Occipital lobe (tissue), 2 donors: ENCODE results near the gene EPB41L3. TPM values are rescaled to one million over a fixed set of nuclear protein-coding genes. Genes with fewer than 3 reads are reported as not detected.
"Not testable (repeated sequence)": the region's sequence is repeated elsewhere in the genome, so short reads cannot be mapped to it uniquely, and the experiment has no call there.

Experiments
- DNase-seq: peaks from one replicate; lab custom pipeline; 2025; lab: John Stamatoyannopoulos, UW
- total RNA-seq: library from RNA; depleted of rRNA; stranded (reverse); fragments of >200 nt; gene quantifications from one replicate; pipeline ENCODE4 v1.2.3, GENCODE V29; 2014

Gene EPB41L3
- total RNA-seq, 1 donor from 2014 or later: 72.7 TPM

DNA sequence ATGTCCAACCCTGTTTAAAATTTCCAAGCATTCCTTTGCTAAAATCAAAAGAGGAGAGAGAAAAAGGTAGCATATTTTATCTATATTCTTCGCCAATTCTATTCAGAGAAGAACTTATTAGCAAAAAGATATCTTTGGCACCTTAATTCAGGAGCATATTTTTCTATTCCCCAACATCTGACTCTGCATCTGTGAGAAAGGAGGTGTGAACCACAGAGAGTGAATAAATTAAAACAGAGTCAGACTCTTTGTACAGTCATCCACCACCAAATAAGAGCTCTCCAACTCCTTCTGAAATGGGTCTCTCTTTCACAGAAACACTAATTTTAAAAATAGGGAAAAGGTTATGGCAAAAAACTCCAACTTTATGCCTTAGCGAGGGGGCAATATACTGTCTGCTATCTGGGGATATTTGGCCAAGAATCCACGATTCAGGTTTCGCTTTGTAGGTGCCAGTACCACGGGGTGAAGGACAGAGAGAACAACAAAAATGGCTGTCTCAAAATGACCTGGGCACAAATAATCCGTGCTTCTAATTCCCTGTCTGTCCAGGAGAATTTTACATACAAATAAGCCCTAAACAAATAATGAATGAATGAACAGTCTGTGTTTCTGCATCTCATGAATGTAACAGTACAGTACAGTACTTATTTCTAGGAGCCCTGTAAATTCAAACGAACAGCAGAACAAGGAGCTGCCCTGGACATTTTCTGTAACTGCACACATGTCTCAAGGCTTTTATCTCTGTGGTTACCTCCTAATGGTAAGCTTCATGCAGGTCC, 43.4 kb downstream of the EPB41L3 start:
- no peak for DNase-seq

DNA sequence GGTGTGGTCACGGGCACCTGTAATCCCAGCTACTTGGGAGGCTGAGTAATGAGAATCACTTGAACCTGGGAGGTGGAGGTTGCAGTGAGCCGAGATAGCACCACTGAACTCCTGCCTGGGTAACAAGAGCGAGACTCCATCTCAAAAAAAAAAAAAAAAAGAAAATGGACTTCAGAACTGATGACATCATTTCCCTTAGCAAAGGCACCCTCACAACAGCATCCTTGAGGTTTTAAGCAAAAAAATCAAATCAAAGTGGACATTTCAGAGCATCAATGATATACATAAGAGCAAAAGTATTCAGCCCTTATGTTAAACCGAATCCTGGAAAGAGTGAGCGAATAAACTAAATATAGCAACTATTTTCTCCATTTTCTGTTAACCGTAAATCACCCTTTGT, 45.3 kb downstream of the EPB41L3 start:
- no peak for DNase-seq

DNA sequence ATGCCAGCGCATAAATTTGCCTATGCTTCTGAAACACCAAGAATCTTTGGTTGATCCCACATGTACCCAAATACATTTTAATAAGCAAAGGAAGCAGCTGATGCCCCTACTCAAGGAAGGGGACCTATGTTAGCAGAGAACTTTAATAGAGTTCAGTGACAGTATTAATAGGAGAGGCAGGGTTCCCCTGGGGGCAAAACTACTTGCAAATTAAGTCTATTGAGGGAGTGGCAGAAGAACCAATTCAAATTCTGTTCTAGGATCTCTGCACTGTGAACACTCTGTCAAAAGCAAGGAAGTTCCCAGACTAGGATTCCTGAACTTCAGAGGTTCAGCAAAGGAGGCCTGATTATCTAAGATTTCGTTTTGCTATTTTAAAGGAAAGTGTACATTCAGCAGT, 47.5 kb downstream of the EPB41L3 start:
- no peak for DNase-seq

DNA sequence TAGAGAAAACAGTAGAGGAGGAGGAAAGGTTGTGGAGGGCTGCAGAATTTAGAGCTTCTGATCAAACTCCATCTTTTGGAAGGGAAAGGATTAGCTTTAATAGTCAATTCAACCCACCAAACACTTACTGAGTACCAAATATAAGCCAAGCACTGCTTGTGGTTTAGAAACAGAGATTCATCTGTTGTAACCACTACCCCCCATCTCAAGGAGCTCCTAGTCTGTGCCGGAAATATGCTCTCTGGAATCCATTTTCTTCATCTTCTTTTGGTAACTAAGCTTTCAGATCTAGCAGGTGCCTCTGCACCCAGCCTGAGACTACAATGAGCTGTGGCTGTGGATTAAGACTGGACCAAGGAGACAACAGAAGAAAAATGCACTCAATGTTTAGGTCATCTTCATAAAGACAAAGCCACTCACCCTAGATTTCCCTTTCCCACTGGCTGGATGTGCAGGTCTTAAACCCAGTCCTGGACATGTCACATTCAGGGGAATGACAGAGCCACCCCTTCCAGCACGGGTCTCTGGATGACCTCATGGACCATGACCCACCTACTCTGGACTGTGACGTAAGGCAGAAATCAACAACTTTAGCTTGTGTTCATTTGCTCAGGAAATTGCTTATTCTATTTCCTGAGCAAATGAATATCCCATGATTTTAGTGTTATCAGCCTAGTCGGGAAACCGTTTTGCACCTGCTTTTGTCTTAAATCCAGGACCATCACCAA, 52.9 kb downstream of the EPB41L3 start:
- no peak for DNase-seq

DNA sequence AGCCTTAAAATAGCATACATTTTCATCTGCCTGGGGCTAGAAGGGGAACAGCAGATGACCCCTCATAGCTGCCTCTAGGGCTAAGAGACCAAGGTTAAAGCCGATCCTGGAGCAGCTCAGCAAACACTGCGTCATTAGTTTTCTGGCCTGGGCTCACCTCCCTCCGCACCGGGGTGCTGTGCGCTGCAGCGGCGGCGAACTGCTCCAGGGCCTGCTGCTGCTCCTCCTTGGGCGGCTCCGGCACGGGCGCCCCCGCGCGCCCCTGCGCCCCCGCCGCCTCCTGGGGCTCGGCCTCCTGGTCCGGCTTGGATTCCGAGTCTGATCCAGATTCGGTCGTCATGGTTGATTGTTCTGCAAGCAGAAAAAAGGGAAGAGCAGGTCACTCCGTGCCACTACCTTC, 55.0 kb downstream of the EPB41L3 start:
- no peak for DNase-seq

DNA sequence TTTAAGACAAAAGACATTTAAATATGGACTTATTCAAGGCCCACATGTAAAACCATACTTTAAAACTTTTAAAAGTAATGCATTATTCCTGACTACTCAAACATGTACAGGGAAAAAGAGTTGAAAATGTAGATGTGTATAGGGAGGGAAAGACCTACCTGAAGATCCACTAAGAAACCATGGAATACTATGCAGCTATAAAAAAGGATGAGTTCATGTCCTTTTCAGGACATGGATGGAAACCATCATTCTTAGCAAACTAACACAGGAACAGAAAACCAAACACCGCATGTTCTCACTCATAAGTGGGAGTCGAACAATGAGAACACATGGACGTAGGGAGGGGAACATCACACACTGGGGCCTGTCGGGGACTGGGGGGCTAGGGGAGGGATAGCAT, 55.8 kb downstream of the EPB41L3 start:
- DNase-seq: not testable (repeated sequence)

DNA sequence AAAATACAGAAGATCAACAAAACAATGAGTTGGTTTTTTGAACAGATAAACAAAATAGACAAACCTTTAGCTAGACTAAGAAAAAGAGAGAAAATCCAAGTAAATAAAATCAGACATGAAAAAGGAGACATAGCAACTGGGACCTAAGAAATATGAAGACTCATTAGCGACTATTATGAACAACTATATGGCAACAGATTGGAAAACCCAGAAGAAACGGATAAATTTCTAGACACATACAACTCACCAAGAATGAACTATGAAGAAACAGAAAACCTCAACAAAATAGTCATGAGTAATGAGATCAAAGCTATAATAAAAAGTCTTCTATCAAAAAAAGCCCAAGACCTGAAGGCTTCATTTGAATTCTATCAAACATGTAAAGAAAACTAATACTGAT, 59.3 kb downstream of the EPB41L3 start:
- DNase-seq: no peak

DNA sequence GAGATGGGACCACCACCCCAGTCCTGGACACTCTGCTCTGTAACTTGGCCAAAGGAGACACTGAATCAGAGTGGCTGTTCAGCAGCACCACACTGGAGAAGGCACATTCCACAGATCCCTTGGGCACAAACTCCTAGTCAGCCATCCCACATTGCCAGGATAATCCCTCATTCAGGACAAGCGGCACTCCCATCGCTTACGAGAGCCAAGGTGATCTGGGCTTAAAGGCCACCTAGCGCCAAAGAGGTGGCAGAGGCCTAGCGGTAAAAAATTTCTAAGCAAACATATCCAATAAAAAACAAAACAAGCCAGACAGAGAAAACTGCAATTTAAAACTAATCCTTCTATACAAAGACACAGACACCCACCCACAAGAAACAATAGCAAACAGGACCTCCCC, 62.2 kb downstream of the EPB41L3 start:
- no peak for DNase-seq

DNA sequence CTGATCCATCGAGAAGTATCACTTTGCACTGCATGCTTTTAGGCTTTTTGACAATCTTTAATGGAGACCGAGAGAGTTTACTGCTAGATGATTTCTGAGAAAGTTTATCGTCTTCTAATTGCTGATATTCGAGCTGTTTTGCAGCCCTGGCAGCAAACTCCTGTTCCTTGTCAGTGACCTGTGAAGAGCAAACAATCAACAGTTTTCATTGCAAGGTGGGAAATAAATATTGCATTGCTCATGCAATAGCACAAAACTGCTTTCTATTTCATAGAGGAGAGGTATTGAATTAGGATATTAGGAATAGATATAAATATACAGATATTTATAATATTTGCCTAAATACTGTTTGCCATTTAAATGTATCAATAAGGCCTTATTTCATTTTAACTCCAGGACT, 65.5 kb downstream of the EPB41L3 start:
- no peak for DNase-seq

DNA sequence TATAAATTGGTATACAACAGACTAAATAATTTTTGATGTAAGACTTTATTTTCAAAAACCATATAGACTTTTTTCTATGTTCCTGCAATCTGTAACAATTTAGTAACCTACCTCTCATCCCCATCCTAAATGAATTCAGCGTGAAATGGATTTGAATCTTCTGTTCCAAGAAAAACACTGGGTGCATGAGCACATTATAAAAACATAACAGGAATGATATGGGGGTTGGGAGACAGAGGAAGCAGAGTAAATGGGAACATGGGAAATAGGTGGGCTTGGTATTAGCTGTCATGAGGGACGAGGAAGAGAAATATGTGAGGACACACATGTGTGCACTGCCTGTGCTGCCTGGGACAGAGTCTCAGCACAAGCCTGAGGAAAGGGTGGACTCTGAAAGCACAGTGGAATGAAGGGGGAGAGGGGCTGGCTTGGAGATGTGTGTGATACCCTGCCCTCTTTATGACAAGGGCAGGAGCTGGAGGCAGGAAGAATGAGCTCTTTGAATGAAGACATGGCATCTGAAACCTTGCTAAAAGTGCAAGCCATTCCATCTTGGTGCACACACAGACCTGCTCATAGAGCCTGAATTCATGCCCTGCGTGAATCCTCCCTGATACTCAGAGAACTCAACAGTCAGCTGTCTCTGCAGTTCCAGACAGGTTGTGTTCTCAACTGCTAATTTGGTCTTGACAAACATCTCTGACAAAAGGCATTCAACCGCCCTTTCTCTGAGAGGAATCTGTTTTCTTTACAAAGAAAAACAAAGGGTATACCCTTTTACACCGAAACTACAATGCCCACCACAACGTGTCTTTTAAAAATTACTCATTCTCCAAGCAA, 66.6 kb downstream of the EPB41L3 start:
- DNase-seq: no peak

DNA sequence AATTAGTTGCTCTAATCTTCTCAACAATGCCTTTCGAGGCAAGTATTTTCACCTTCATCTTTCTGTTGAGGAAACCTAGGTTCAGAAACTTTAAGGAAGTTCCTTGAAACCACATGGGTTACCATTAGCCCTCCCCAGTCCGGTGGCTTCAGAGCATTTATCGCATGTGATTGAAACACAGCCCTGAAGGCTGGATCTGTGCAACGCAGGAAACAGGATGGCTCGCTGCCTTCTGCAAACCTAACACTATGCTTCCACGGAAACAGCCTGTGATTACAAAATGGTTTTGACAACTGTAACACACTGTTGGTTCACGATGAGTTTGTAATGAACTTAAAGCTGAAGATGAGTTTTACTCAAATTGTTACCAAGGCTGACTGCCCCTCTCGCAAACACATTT, 68.5 kb downstream of the EPB41L3 start:
- DNase-seq: no peak

DNA sequence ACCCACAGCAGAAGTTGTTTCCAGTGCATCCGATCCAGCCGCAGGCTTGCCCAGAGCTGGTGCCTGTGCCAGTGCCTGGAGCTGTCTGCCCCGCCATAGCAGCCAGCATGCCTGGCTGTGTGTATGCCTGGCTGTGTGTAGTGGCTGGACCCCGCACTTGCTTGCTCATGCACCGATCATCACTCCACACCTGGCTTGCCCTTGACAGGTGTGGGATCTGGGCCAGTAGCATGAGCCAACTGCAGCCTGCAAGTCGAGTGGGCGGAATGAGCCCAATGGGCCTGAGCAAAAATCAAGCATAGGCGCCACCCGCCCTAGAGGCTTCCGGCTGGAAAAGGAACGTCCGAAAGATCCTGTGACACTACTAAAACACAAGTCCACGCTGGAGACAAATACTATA, 74.5 kb downstream of the EPB41L3 start:
- no peak for DNase-seq

DNA sequence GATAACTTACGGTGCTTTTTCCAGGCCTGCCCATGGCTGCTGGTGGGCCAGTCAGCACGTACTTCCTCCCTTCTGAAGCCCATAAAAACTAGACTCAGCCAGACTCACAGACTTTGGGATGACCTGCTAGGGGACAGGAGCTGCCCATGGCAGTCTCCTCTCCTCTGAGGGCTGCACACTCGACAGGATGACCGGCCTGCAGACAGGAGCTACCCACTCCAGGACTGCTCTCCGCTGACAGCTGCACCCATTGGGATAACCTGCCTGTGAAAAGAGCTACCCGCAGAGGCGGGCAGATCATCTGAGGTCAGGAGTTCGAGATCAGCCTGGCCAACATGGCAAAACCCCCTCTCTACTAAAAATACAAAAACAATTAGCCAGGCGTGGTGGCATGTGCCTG, 75.4 kb downstream of the EPB41L3 start:
- no peak for DNase-seq

DNA sequence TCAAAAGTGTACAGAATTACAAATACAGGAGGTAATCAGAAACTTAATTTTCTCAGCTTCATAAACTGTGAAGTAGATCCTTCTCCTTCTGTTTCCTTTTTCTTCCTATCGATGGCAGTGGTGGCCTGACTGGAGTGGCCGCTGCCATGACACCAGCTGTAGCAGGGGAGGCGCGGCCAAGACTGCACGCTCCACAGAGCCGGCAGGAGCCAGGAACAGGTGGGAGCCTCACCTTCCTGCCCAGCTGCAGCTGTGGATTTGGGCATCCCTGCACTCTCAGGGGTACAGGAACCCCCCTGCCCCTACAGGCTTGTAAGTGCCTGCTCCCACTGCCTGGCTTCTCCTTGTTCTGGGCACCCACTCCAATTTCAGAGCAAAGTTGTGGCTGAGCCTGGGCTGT, 76.1 kb downstream of the EPB41L3 start:
- no peak for DNase-seq

DNA sequence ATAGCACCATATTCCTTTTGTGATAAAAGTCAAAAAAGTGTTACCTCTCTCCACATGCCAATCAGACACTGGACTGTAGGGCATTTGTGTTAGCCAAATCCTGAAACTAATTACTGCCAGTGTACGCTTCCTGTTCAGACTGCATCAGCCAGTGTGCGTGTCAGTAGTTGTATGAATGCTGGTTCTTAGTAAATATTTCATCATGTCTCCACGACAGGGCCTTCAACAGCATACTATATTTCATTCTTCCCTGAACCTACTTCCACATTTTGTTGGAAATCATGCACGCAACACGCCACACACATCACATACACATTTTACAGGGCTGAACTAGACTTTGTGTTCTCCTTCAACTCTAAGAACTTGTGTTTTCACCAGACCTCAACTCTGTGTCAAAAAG, 77.5 kb downstream of the EPB41L3 start:
- DNase-seq: no peak

DNA sequence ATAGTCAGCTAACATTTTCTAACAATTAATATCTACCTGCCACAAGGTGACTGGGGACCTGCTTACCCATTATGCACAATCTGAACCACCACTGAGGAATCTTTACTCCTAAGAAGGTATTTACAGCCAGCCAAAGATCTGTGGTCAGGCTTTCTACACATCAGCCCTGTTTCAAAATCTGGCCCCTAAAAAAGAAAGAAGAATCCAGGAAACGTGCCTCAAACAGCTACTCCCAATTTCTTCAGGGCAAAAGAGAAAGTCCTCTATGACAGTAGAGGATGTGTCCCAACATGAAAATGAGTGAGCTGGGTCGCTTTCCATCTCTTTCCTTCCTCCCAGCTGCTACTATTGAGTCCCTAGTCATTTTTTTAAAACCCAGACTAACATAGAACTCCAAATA, 79.5 kb downstream of the EPB41L3 start:
- no peak for DNase-seq

DNA sequence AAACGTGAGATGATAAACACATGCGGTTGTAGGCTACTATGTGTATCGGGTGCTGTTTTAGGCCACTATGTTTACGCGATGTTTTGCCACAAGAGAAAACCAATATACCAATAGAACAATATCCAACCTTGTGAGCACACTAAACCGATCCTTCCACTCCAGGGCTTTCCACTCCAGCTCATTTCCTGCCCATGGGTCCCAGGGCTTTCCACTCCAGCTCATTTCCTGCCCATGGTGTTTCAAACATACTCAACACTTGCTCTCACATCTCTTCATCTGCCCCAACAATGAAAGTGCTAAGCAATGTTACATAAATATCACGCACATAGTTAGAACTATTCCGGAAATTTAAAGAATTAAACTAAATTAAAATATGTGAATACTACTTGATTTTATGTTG, 80.0 kb downstream of the EPB41L3 start:
- no peak for DNase-seq

DNA sequence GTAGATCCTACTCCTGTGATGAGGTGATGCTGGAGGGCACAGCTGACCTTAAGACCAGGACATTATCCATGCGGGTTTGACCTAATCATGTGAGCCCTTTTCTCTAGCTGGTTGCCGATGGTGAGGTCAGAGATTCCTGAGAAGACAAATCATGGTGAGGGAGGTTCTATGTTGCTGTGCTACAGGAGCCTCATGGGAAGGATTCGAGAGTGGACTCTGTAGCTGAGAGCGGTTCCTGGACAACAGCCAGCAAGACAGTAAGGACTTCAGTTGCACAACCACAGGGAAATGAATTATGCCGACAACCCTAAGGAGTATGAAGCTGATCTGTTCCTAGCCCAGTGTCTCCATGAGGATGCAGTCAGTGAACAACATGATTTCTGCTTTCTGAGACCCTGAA, 80.4 kb downstream of the EPB41L3 start:
- no peak for DNase-seq

DNA sequence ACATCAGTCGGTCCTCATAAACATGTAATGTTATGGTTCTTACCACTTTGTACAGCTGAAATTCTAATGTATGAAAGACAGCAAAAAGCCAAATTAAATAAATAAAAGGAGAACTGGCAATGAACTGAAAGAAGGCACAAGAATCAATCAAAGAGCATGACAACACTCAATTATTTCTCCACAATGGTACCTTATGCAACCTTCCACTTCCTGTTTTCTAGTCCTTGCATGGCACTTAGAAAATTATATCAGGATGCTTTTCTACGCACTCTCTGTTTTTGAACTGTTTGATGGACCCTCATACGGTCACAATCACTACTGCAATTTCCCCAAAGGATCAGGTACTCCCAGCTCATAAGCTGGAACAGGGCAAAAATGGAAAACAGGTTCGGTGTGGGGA, 81.6 kb downstream of the EPB41L3 start:
- no peak for DNase-seq

DNA sequence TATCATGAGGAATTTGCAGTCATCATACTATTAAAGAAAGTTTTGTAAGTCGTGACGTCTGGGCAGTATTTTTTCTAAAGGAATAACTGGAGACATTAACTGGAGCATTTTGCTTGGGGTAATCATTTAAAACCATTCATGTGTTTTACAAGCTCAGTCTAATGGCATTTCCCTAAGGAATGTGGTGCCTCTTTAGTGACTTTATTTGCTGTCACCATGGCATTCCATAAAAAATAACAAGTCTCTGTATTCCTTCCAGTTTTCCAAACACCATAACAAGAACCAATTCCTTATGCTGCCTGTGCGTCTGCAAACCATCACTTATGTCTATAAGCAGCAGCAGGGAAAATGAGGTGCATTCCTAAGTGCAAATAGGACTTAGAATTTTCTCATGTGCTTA, 82.8 kb downstream of the EPB41L3 start:
- no peak for DNase-seq

DNA sequence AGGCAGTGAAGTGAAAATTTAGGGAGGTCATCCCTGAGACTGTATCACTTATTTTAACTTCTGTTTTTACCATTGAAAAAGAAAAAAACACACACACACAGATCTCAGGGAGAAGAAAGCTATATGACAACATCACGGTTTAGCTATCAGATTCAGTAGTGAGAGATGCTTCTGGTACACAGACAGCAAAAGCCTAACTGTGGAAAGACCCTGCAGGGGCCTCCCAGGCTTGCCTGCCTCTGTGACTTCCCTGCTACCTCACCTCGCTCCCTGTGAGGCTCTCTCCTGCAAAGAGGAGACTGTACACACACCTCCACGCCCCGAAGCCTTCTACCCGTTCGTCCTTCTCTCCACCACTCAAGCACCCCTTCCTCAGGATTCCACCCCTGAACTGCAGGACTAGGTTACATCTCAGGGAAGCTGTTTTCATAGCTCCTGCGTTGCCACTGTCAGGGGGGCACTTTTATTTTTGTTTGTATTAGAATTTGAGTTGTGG, 86.3 kb downstream of the EPB41L3 start:
- no peak for DNase-seq
